Naive thymus-derived CD4-positive, alpha-beta T cell (primary cell): ENCODE data around the gene ETV3L. TPM values are rescaled to one million over a fixed set of nuclear protein-coding genes. Genes with fewer than 3 reads are reported as not detected.

Source experiments
- ATAC-seq: fragments of 150-1000 bp; cut with Tn5 transposase; 2 replicates; pipeline ENCODE4 v1.10.0; 2021; ENCODE audit warnings: mild to moderate bottlenecking, moderate library complexity
- CTCF ChIA-PET: fragments of 350-600 bp; sonication (Branson Sonifier 250); formaldehyde crosslinking; loops from one replicate; lab custom pipeline; 2021; ENCODE audit warnings: antibody characterized with exemption; lab: Charles Lee
- POLR2A ChIA-PET: fragments of 350-600 bp; sonication (Branson Sonifier 250); formaldehyde crosslinking; loops from one replicate; lab custom pipeline; 2021; ENCODE audit warnings: antibody characterized with exemption, inconsistent platforms; lab: Charles Lee
- DNase-seq, 9 donors: peaks; one replicate each; pipeline versions ENCODE4 v3.0.0 to v3.0.0-alpha.2; 2020 to 2022; ENCODE audit warnings: mixed read lengths in 1 of 9
- H3K27ac ChIP-seq: one replicate; pipeline ENCODE4 v1.7.0; 2013; ENCODE audit warnings: mild to moderate bottlenecking, low read depth, low read length, moderate library complexity
- H3K27me3 ChIP-seq, 2 donors: one replicate each; pipeline ENCODE4 v1.7.0; 2013; ENCODE audit warnings: low read length in 2 of 2, mild to moderate bottlenecking in 2 of 2, moderate library complexity in 2 of 2; ENCODE audit not compliant: control insufficient read depth in 2 of 2, insufficient read depth in 2 of 2
- H3K36me3 ChIP-seq, 3 experiments: 1 replicate in 2 of 3; 2 replicates in 1 of 3; pipeline ENCODE4 v1.7.0; 2013; ENCODE audit warnings: low read length in 3 of 3, mild to moderate bottlenecking in 3 of 3, moderate library complexity in 1 of 3; ENCODE audit not compliant: insufficient read depth in 3 of 3, control insufficient read depth in 2 of 3
- H3K4me1 ChIP-seq, 2 donors: one replicate each; pipeline ENCODE4 v1.7.0; 2013; ENCODE audit warnings: low read length in 2 of 2, mild to moderate bottlenecking in 2 of 2, moderate library complexity in 1 of 2; ENCODE audit not compliant: control insufficient read depth in 2 of 2, insufficient read depth in 2 of 2
- H3K4me3 ChIP-seq: 2 replicates; pipeline ENCODE4 v1.7.0; 2013; ENCODE audit warnings: mild to moderate bottlenecking, low read length
- H3K9me3 ChIP-seq, 3 experiments: 1 replicate in 2 of 3; 2 replicates in 1 of 3; pipeline ENCODE4 v1.7.0; 2013; ENCODE audit warnings: low read length in 3 of 3; ENCODE audit not compliant: control insufficient read depth in 2 of 3
- H3K27ac Mint-ChIP-seq, 9 donors: one replicate each; pipeline ENCODE4 v1.8.0; 2020 to 2022; ENCODE audit warnings: mixed read lengths in 9 of 9, mild to moderate bottlenecking in 8 of 9, moderate library complexity in 5 of 9, inconsistent platforms in 2 of 9
- H3K27me3 Mint-ChIP-seq, 5 donors: one replicate each; pipeline ENCODE4 v1.8.0; 2021 to 2022; ENCODE audit warnings: mixed read lengths in 5 of 5, mild to moderate bottlenecking in 1 of 5
- H3K36me3 Mint-ChIP-seq, 5 donors: one replicate each; pipeline ENCODE4 v1.8.0; 2020 to 2022; ENCODE audit warnings: mixed read lengths in 5 of 5, mild to moderate bottlenecking in 3 of 5, inconsistent platforms in 1 of 5
- H3K4me1 Mint-ChIP-seq, 7 donors: one replicate each; pipeline ENCODE4 v1.8.0; 2020 to 2022; ENCODE audit warnings: mixed read lengths in 7 of 7, mild to moderate bottlenecking in 3 of 7, inconsistent platforms in 1 of 7
- H3K4me3 Mint-ChIP-seq, 10 donors: one replicate each; pipeline ENCODE4 v1.8.0; 2020 to 2022; ENCODE audit warnings: mild to moderate bottlenecking in 10 of 10, mixed read lengths in 10 of 10, moderate library complexity in 6 of 10, inconsistent platforms in 2 of 10
- H3K9me3 Mint-ChIP-seq, 11 donors: one replicate each; pipeline ENCODE4 v1.8.0; 2020 to 2022; ENCODE audit warnings: mixed read lengths in 11 of 11, mild to moderate bottlenecking in 4 of 11, inconsistent platforms in 1 of 11, moderate library complexity in 1 of 11
- intact Hi-C, 2 donors: fragments of 100-400 bp; cut with micrococcal nuclease; formaldehyde crosslinking; loops; one replicate each; pipeline ENCODE4 v1.15.1; 2023
- polyA plus RNA-seq, 2 donors: library from polyadenylated mRNA; unstranded; fragments of 300-500 nt; fragmentation: Illumina TruSeq; gene quantifications; one replicate each; pipeline ENCODE4 v1.2.3, GENCODE V29; 2021
- total RNA-seq, 6 experiments: library from RNA in 5 of 6; stranded (reverse) in 5 of 6; gene quantifications; 1 replicate in 5 of 6; 2 replicates in 1 of 6; pipeline ENCODE4 v1.2.3 and lab custom pipeline; 2021 to 2026

Gene ETV3L
- total and polyA plus RNA-seq, 7 experiments from 2014 or later = not detected

DNA sequence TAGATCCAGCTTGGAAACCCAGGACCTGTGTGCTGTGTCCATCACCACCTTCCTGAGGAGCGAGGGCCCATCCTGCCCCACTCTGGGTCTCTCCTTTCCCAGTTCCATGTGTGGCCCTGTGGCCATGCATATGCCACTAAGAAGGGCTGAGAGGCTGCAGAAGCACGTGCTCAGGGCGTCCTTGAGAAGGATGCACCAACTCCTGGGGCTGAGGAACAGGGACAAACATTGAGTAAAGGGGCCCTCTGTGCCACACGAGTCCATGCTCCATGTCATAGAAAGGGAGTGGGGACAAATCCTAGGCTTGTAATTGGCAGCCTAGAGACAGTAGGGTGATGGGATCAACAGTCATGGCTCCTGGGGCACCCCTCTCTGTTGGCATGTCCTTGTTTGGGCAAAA is 8.4 kb downstream of the ETV3L start:
- H3K27me3 Mint-ChIP-seq = peaks cover 0 to 11% (median 0%) of the 10 kb centered on the region in 5 donors
- intact Hi-C loops = loop anchor here (5.0 to 10.0 kb wide), 2 partner anchors 46 to 394 kb away; partner anchors contain the start of gene ETV3 (in 1 of the 2)
- no peak overlapping the region for H3K4me3 Mint-ChIP-seq
- POLR2A ChIA-PET = interaction anchor here (1.4 kb wide), 1 partner anchor 44 kb away, joined by 4 read pairs; no protein-coding TSS in a partner anchor
- CTCF ChIA-PET = interaction anchor here (0.6 to 11.3 kb wide), 9 partner anchors 10 to 545 kb away, joined by 3 to 292 read pairs (median 5); no protein-coding TSS in a partner anchor
- H3K36me3 ChIP-seq = no peaks in the 10 kb centered on the region
- no peak overlapping the region for H3K27ac Mint-ChIP-seq
- H3K4me3 ChIP-seq = no peak overlapping the region
- H3K4me1 Mint-ChIP-seq = peaks cover 0 to 8% (median 0%) of the 10 kb centered on the region in 7 donors
- no peaks in the 10 kb centered on the region for H3K9me3 ChIP-seq
- no peaks in the 10 kb centered on the region for H3K27me3 ChIP-seq
- peaks cover 0 to 4% of the 10 kb centered on the region in 2 donors for H3K4me1 ChIP-seq
- no peaks in the 10 kb centered on the region for H3K9me3 Mint-ChIP-seq
- no peak for DNase-seq
- H3K36me3 Mint-ChIP-seq = no peaks in the 10 kb centered on the region
- no peak overlapping the region for H3K27ac ChIP-seq
- ATAC-seq = no peak

DNA sequence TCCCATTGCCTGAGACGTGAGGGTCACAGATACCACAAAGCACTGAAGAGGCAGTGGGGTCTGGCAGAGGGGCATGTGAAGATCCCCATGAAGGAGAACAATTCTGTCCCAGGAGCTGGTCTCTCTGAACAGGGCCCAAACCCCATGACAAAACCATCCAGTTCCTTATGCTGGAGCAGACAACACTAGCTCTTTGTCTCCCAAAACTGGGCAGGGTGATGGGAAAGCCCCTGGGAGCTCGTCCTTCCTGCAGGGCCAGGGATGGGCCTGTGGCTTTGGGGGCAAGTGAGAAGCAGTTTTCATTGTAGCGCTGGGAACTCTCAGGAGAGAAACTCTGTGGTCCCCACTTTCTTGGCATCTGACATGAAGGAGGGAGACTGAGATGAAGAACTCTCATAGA is 8.8 kb downstream of the ETV3L start:
- CTCF ChIA-PET = interaction anchor here (0.6 to 11.3 kb wide), 12 partner anchors 10 to 546 kb away, joined by 3 to 292 read pairs (median 4); no protein-coding TSS in a partner anchor
- H3K27ac Mint-ChIP-seq = no peak overlapping the region
- Histone ChIP-seq H3K9me3 (no peaks in the 10 kb centered on the region), H3K27me3 (no peaks in the 10 kb centered on the region), H3K36me3 (no peaks in the 10 kb centered on the region), H3K4me3 (no peak overlapping the region), H3K4me1 (peaks cover 0 to 4% of the 10 kb centered on the region in 2 donors), H3K27ac (no peak overlapping the region)
- intact Hi-C loops = loop anchor here (1.0 to 10.0 kb wide), 3 partner anchors 47 to 394 kb away; partner anchors contain the start of gene ETV3 (in 1 of the 2)
- peaks cover 0 to 8% (median 0%) of the 10 kb centered on the region in 7 donors for H3K4me1 Mint-ChIP-seq
- DNase-seq = no peak
- H3K4me3 Mint-ChIP-seq = no peak overlapping the region
- POLR2A ChIA-PET = interaction anchor here (1.3 to 1.4 kb wide), 2 partner anchors 44 to 65 kb away, joined by 4 to 10 read pairs; no protein-coding TSS in a partner anchor
- H3K9me3 Mint-ChIP-seq = no peaks in the 10 kb centered on the region
- ATAC-seq = no peak
- H3K27me3 Mint-ChIP-seq = peaks cover 0 to 11% (median 0%) of the 10 kb centered on the region in 5 donors
- H3K36me3 Mint-ChIP-seq = no peaks in the 10 kb centered on the region

- H3K27me3 ChIP-seq = no peaks in the 10 kb centered on the region
- Mint-ChIP-seq H3K27ac (no peak overlapping the region), H3K9me3 (no peaks in the 10 kb centered on the region), H3K4me1 (peaks cover 0 to 8% (median 0%) of the 10 kb centered on the region in 7 donors), H3K4me3 (no peak overlapping the region), H3K27me3 (peaks cover 0 to 11% (median 0%) of the 10 kb centered on the region in 5 donors), H3K36me3 (no peaks in the 10 kb centered on the region)
- ChIA-PET CTCF (interaction anchor here (0.6 to 11.3 kb wide), 18 partner anchors 8 to 546 kb away, joined by 3 to 292 read pairs (median 4); no protein-coding TSS in a partner anchor), POLR2A (interaction anchor here (1.3 to 1.4 kb wide), 2 partner anchors 45 to 66 kb away, joined by 4 to 10 read pairs; no protein-coding TSS in a partner anchor)
- ATAC-seq (peak; percentile 91), DNase-seq (peak; percentile 64 to 88 (median 81))
- no peak overlapping the region for H3K27ac ChIP-seq
- peaks cover 0 to 4% of the 10 kb centered on the region in 2 donors for H3K4me1 ChIP-seq
- H3K36me3 ChIP-seq = no peaks in the 10 kb centered on the region
- H3K4me3 ChIP-seq = no peak overlapping the region
- intact Hi-C loops = loop anchor here (1.0 to 10.0 kb wide), 3 partner anchors 47 to 395 kb away; partner anchors contain the start of gene ETV3 (in 1 of the 2)
- no peaks in the 10 kb centered on the region for H3K9me3 ChIP-seq
Observed at GRCh38 chr1:157090196-157090647, 9.4 kb downstream of the ETV3L start.

DNA sequence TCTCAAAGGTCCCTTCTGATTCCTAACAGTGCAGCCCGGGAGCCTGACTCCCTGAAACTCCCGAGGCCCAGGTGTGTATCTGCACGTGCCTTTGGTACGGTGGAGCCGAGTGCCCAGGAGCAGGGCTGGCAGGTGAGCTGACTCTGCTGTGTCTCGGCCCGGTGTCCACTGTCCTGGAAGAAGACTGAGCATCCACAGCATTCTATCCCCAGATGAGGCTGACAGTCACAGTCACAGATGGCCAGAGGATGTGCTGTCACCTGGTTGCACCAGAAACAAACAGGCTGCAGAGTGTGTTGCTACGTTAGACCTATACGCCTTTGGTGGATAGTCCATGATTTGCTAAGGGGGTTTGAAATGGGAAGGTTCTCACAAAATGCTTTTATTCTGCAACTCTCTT is 9.8 kb downstream of the ETV3L start:
- H3K36me3 Mint-ChIP-seq = no peaks in the 10 kb centered on the region
- peaks cover 0 to 11% (median 0%) of the 10 kb centered on the region in 5 donors for H3K27me3 Mint-ChIP-seq
- no peak overlapping the region for H3K4me3 Mint-ChIP-seq
- ChIA-PET CTCF (interaction anchor here (0.6 to 11.3 kb wide), 16 partner anchors 9 to 75 kb away, joined by 3 to 292 read pairs (median 4); no protein-coding TSS in a partner anchor), POLR2A (interaction anchor here (1.3 kb wide), 1 partner anchor 66 kb away, joined by 10 read pairs; no protein-coding TSS in a partner anchor)
- ATAC-seq (no peak), DNase-seq (no peak)
- Histone ChIP-seq H3K36me3 (no peaks in the 10 kb centered on the region), H3K4me3 (no peak overlapping the region), H3K4me1 (peaks cover 0 to 4% of the 10 kb centered on the region in 2 donors), H3K27me3 (no peaks in the 10 kb centered on the region), H3K27ac (no peak overlapping the region), H3K9me3 (no peaks in the 10 kb centered on the region)
- intact Hi-C loops = loop anchor here (1.0 to 10.0 kb wide), 3 partner anchors 48 to 395 kb away; partner anchors contain the start of gene ETV3 (in 1 of the 2)
- H3K27ac Mint-ChIP-seq = no peak overlapping the region
- no peaks in the 10 kb centered on the region for H3K9me3 Mint-ChIP-seq
- H3K4me1 Mint-ChIP-seq = peaks cover 0 to 8% (median 0%) of the 10 kb centered on the region in 7 donors

- CTCF ChIA-PET = interaction anchor here (0.8 to 11.3 kb wide), 4 partner anchors 22 to 72 kb away, joined by 3 to 292 read pairs (median 4); no protein-coding TSS in a partner anchor
- Mint-ChIP-seq H3K4me1 (peaks cover 0 to 8% (median 0%) of the 10 kb centered on the region in 7 donors), H3K9me3 (no peaks in the 10 kb centered on the region), H3K27me3 (peaks cover 0 to 13% (median 4%) of the 10 kb centered on the region in 5 donors), H3K36me3 (no peaks in the 10 kb centered on the region), H3K4me3 (no peak overlapping the region), H3K27ac (no peak overlapping the region)
- no peak overlapping the region for H3K4me3 ChIP-seq
- POLR2A ChIA-PET = no interaction called here
- intact Hi-C loops = no loop called here
- no peaks in the 10 kb centered on the region for H3K9me3 ChIP-seq
- DNase-seq (no peak), ATAC-seq (no peak)
- H3K27me3 ChIP-seq = no peaks in the 10 kb centered on the region
- H3K27ac ChIP-seq = no peak overlapping the region
- peaks cover 0 to 4% of the 10 kb centered on the region in 2 donors for H3K4me1 ChIP-seq
- no peaks in the 10 kb centered on the region for H3K36me3 ChIP-seq
Observed at GRCh38 chr1:157088607-157089006, 11.0 kb downstream of the ETV3L start.

GRCh38 chr1:157087030-157087429 is 12.6 kb downstream of the ETV3L start:
- H3K4me1 ChIP-seq = peaks cover 0 to 4% of the 10 kb centered on the region in 2 donors
- Mint-ChIP-seq H3K4me3 (no peak overlapping the region), H3K36me3 (no peaks in the 10 kb centered on the region), H3K9me3 (no peaks in the 10 kb centered on the region), H3K27ac (no peak overlapping the region), H3K4me1 (peaks cover 0 to 8% (median 0%) of the 10 kb centered on the region in 7 donors), H3K27me3 (peaks cover 0 to 25% (median 4%) of the 10 kb centered on the region in 5 donors)
- H3K27ac ChIP-seq = no peak overlapping the region
- CTCF ChIA-PET = interaction anchor here (1.0 to 11.3 kb wide), 2 partner anchors 67 to 73 kb away, joined by 3 to 292 read pairs; no protein-coding TSS in a partner anchor
- intact Hi-C loops = no loop called here
- no peak overlapping the region for H3K4me3 ChIP-seq
- no peaks in the 10 kb centered on the region for H3K36me3 ChIP-seq
- H3K9me3 ChIP-seq = no peaks in the 10 kb centered on the region
- no peaks in the 10 kb centered on the region for H3K27me3 ChIP-seq
- ATAC-seq (no peak), DNase-seq (no peak)
- POLR2A ChIA-PET = no interaction called here
